Testis (tissue), 2 donors: ENCODE measurements around the gene SPATA6L.

ENCODE experiments used
- CTCF ChIP-seq, 3 experiments: fragments of 450-650 bp in 2 of 3; fragments of 200-600 bp in 1 of 3; sonication (generic) in 1 of 3; IDR thresholded peaks; one replicate each; pipeline ENCODE4 v1.5.1; 2016 to 2019; ENCODE audit warnings: antibody characterized with exemption in 3 of 3, mild to moderate bottlenecking in 2 of 3, moderate library complexity in 1 of 3
- POLR2A ChIP-seq: fragments of 450-650 bp; IDR thresholded peaks from one replicate; pipeline ENCODE4 v1.6.1; 2017; ENCODE audit warnings: antibody characterized with exemption, mild to moderate bottlenecking, moderate library complexity

GRCh38 chr9:4614627-4615026 is 51.7 kb downstream of the SPATA6L start:
- no peak for TF ChIP-seq CTCF (IDR thresholded peaks at IDR 0.05)
- TF ChIP-seq POLR2A = no peak
